SK-N-SH (cell line): ENCODE measurements around the gene PARD3. TPM values are rescaled to one million over a fixed set of nuclear protein-coding genes. Genes with fewer than 3 reads are reported as not detected.

Experiments used
- CTCF ChIA-PET: fragments of 300-600, 350-600 bp; formaldehyde crosslinking; extraction: SDS; loops from one replicate; lab custom pipeline; 2021; lab: Yijun Ruan, JAX
- POLR2A ChIA-PET: fragments of 350-600 bp; sonication (Branson Sonifier 250); formaldehyde crosslinking; extraction: SDS; loops from one replicate; lab custom pipeline; 2020; ENCODE audit warnings: antibody characterized with exemption, inconsistent platforms; lab: Yijun Ruan, JAX
- DNase-seq: peaks from one replicate; pipeline ENCODE4 v3.0.0; 2012
- H2AFZ ChIP-seq: fragments of 200-600 bp; sonication (generic); 2 replicates; pipeline ENCODE4 v1.8.1; 2016; ENCODE audit warnings: antibody characterized with exemption, mild to moderate bottlenecking, low read depth
- H3F3A ChIP-seq: fragments of 200-600 bp; sonication (generic); replicated peaks from 2 replicates; pipeline ENCODE3; 2016; ENCODE audit warnings: antibody characterized with exemption, mild to moderate bottlenecking; ENCODE audit not compliant: insufficient read depth
- H3K27ac ChIP-seq, 2 experiments: fragments of 200-500 bp in 1 of 2; fragments of 200-600 bp in 1 of 2; sonication (Bioruptor generic) in 1 of 2; sonication (generic), shearing (Covaris generic) in 1 of 2; 2 replicates each; pipeline versions ENCODE4 v1.5.1 to v1.6.1; 2014 to 2016; ENCODE audit warnings: low read depth in 2 of 2, inconsistent platforms in 1 of 2, low read length in 1 of 2, mild to moderate bottlenecking in 1 of 2, mixed read lengths in 1 of 2
- H3K27me3 ChIP-seq: fragments of 200-600 bp; sonication (generic), shearing (Covaris generic); 2 replicates; pipeline ENCODE4 v1.6.1; 2016; ENCODE audit warnings: mixed run types; ENCODE audit not compliant: insufficient read depth
- H3K36me3 ChIP-seq, 2 experiments: fragments of 200-500 bp in 1 of 2; fragments of 200-600 bp in 1 of 2; sonication (Bioruptor generic) in 1 of 2; sonication (generic) in 1 of 2; replicated peaks in 1 of 2; 2 replicates each; pipeline versions ENCODE3 to v1.5.1; 2014 to 2016; ENCODE audit warnings: low read length in 1 of 2, mild to moderate bottlenecking in 1 of 2; ENCODE audit not compliant: insufficient read depth in 2 of 2, control insufficient read depth in 1 of 2
- H3K4me1 ChIP-seq, 2 experiments: fragments of 200-500 bp in 1 of 2; fragments of 200-600 bp in 1 of 2; sonication (Bioruptor generic) in 1 of 2; sonication (generic), shearing (Covaris generic) in 1 of 2; 2 replicates each; pipeline versions ENCODE4 v1.5.1 to v1.6.1; 2014 to 2016; ENCODE audit warnings: low read depth in 1 of 2, low read length in 1 of 2, mixed run types in 1 of 2; ENCODE audit not compliant: insufficient read depth in 2 of 2, control insufficient read depth in 1 of 2
- H3K4me2 ChIP-seq: fragments of 200-600 bp; sonication (generic), shearing (Covaris generic); 2 replicates; pipeline ENCODE4 v1.6.1; 2017; ENCODE audit warnings: mixed run types
- H3K4me3 ChIP-seq, 2 experiments: fragments of 200-500 bp in 1 of 2; fragments of 200-600 bp in 1 of 2; sonication (Bioruptor generic) in 1 of 2; sonication (generic), shearing (Covaris generic) in 1 of 2; 2 replicates each; pipeline versions ENCODE4 v1.5.1 to v1.8.1; 2014 to 2016; ENCODE audit warnings: low read depth in 2 of 2, inconsistent platforms in 1 of 2, low read length in 1 of 2, mild to moderate bottlenecking in 1 of 2, mixed read lengths in 1 of 2, moderate library complexity in 1 of 2
- H3K79me2 ChIP-seq: fragments of 200-600 bp; sonication (generic); 2 replicates; pipeline ENCODE4 v1.8.1; 2017; ENCODE audit warnings: mild to moderate bottlenecking; ENCODE audit not compliant: insufficient read depth
- H3K9ac ChIP-seq: fragments of 200-600 bp; sonication (generic); 2 replicates; pipeline ENCODE4 v1.6.1; 2017; ENCODE audit warnings: mixed run types
- H3K9me2 ChIP-seq: fragments of 200-600 bp; sonication (generic); 2 replicates; pipeline ENCODE4 v1.6.1; 2017; ENCODE audit warnings: mixed run types
- H3K9me3 ChIP-seq: fragments of 200-600 bp; sonication (generic); 2 replicates; pipeline ENCODE4 v1.6.1; 2017; ENCODE audit warnings: mixed run types, mild to moderate bottlenecking, moderate library complexity
- H4K20me1 ChIP-seq: fragments of 200-600 bp; sonication (generic); 2 replicates; pipeline ENCODE4 v1.6.1; 2017; ENCODE audit warnings: mild to moderate bottlenecking, mixed run types; ENCODE audit not compliant: insufficient read depth
- CHD2 ChIP-seq: fragments of 150-350 bp; IDR thresholded peaks from 2 replicates; pipeline ENCODE4 v1.6.1; 2018; ENCODE audit warnings: low read length; ENCODE audit not compliant: partially characterized antibody
- CTCF ChIP-seq: fragments of 200-600 bp; sonication (generic); IDR thresholded peaks from 2 replicates; pipeline ENCODE4 v1.6.1; 2017; ENCODE audit warnings: antibody characterized with exemption, mild to moderate bottlenecking, moderate library complexity
- ELF1 ChIP-seq: IDR thresholded peaks from 2 replicates; pipeline ENCODE4 v1.4.0; 2012
- EP300 ChIP-seq, 2 experiments: IDR thresholded peaks; 2 replicates each; pipeline versions ENCODE4 v1.4.0 to v1.6.1; 2012; ENCODE audit warnings: borderline replicate concordance in 1 of 2, low read depth in 1 of 2, low read length in 1 of 2
- FOXM1 ChIP-seq: IDR thresholded peaks from 2 replicates; pipeline ENCODE4 v1.4.0; 2012; ENCODE audit warnings: low read depth, mild to moderate bottlenecking
- GABPA ChIP-seq: IDR thresholded peaks from 2 replicates; pipeline ENCODE4 v1.4.0; 2012; ENCODE audit warnings: low read depth, mild to moderate bottlenecking
- GATA2 ChIP-seq: sonication (generic); formaldehyde crosslinking; IDR thresholded peaks from 2 replicates; pipeline ENCODE4 v1.5.0; 2020; ENCODE audit warnings: mild to moderate bottlenecking, missing genetic modification reagents
- MAX ChIP-seq: IDR thresholded peaks from 2 replicates; pipeline ENCODE4 v1.4.0; 2012; ENCODE audit warnings: low read depth
- MXI1 ChIP-seq: IDR thresholded peaks from 2 replicates; pipeline ENCODE4 v1.6.1; 2012; ENCODE audit warnings: mild to moderate bottlenecking, low read depth, low read length, improper control_type of control experiment
- NFIC ChIP-seq: IDR thresholded peaks from 2 replicates; pipeline ENCODE4 v1.4.0; 2012; ENCODE audit warnings: borderline replicate concordance
- NRF1 ChIP-seq: IDR thresholded peaks from 2 replicates; pipeline ENCODE4 v1.6.1; 2012; ENCODE audit warnings: low read depth, mild to moderate bottlenecking, low read length
- RCOR1 ChIP-seq: fragments of 150-350 bp; IDR thresholded peaks from 2 replicates; pipeline ENCODE4 v1.6.1; 2017; ENCODE audit warnings: antibody characterized with exemption, low read length
- REST ChIP-seq: IDR thresholded peaks from 2 replicates; pipeline ENCODE4 v1.6.1; 2012; ENCODE audit warnings: mild to moderate bottlenecking, low read depth, low read length, moderate library complexity
- SMC3 ChIP-seq: IDR thresholded peaks from 2 replicates; pipeline ENCODE4 v1.6.1; 2012; ENCODE audit warnings: low read depth, low read length, improper control_type of control experiment
- TAF1 ChIP-seq: IDR thresholded peaks from 2 replicates; pipeline ENCODE4 v1.6.1; 2012; ENCODE audit warnings: low read depth, mild to moderate bottlenecking, low read length, moderate library complexity, borderline replicate concordance
- TCF12 ChIP-seq: IDR thresholded peaks from 2 replicates; pipeline ENCODE4 v1.4.0; 2012
- TEAD4 ChIP-seq: IDR thresholded peaks from 2 replicates; pipeline ENCODE4 v1.4.0; 2012; ENCODE audit warnings: mild to moderate bottlenecking, borderline replicate concordance; ENCODE audit not compliant: insufficient read depth
- USF2 ChIP-seq: fragments of 150-350 bp; IDR thresholded peaks from 2 replicates; pipeline ENCODE4 v1.6.1; 2017; ENCODE audit warnings: antibody characterized with exemption, low read length, low read depth, borderline replicate concordance
- WGBS: methylation state at CpG from one replicate; pipeline ENCODE4 v1.1.6; 2017; ENCODE audit warnings: low lambda C conversion rate; 5-methylcytosine and 5-hydroxymethylcytosine counted together
- polyA plus RNA-seq, 3 experiments: library from polyadenylated mRNA; depleted of rRNA; stranded (reverse); fragments of >200 nt; gene quantifications; 2 replicates each; pipeline ENCODE4 v1.2.3, GENCODE V29; 2012
- TF ChIP-seq, protein P1 (sequence below): IDR thresholded peaks from 2 replicates; pipeline ENCODE4 v1.4.0; 2012; ENCODE audit warnings: low read depth, borderline replicate concordance

Gene PARD3
- polyA plus RNA-seq, 1 of the 3 experiments (the other 2 are of a cell fraction): 29.4 TPM

GRCh38 chr10:34240039-34240438 lies 575.1 kb downstream of the PARD3 start:
- no peaks in the 10 kb centered on the region for H3K9me3 ChIP-seq
- POLR2A ChIA-PET: no interaction called here

More at GRCh38 chr10:34240039-34240438, 575.1 kb downstream of the PARD3 start:
- H3K27me3 ChIP-seq: no peaks in the 10 kb centered on the region
- TF ChIP-seq CTCF: no peak
- TF ChIP-seq CHD2: no peak
- no peak for TF ChIP-seq NFIC
- TF ChIP-seq, protein P1, sequence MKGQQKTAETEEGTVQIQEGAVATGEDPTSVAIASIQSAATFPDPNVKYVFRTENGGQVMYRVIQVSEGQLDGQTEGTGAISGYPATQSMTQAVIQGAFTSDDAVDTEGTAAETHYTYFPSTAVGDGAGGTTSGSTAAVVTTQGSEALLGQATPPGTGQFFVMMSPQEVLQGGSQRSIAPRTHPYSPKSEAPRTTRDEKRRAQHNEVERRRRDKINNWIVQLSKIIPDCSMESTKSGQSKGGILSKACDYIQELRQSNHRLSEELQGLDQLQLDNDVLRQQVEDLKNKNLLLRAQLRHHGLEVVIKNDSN: no peak
- TF ChIP-seq TCF12: no peak
- no peak for TF ChIP-seq NRF1
- no peak for TF ChIP-seq EP300 (IDR thresholded peaks at IDR 0.05; ENCODE audit: borderline replicate concordance in 1 of 2, low read depth in 1 of 2, low read length in 1 of 2)
- TF ChIP-seq GATA2: no peak
- no peak for TF ChIP-seq REST
- no peak for TF ChIP-seq GABPA
- no peak for TF ChIP-seq MAX
- TF ChIP-seq SMC3: no peak
- TF ChIP-seq FOXM1: no peak
- no peak for TF ChIP-seq TAF1
- no peak for TF ChIP-seq TEAD4
- no peak for TF ChIP-seq RCOR1
- TF ChIP-seq MXI1: no peak
- TF ChIP-seq USF2: no peak
- no peak for TF ChIP-seq ELF1
- no peaks in the 10 kb centered on the region for H3F3A ChIP-seq
- H2AFZ ChIP-seq: no peak overlapping the region
- H3K4me1 ChIP-seq: peaks cover 0 to 5% of the 10 kb centered on the region in 2 experiments; a peak in 2 of 4 replicates
- H3K9ac ChIP-seq: no peak overlapping the region
- H3K4me2 ChIP-seq: no peak overlapping the region
- DNase-seq: no peak
- H4K20me1 ChIP-seq: no peaks in the 10 kb centered on the region
- no peaks in the 10 kb centered on the region for H3K9me2 ChIP-seq
- H3K27ac ChIP-seq: no peak overlapping the region
- CTCF ChIA-PET: interaction anchor here (2.4 kb wide), 1 partner anchor 398 kb away, joined by 11 read pairs; no protein-coding TSS in a partner anchor
- 94% methylated on average over 7 of the region's 7 CpGs for whole genome bisulfite sequencing
- H3K79me2 ChIP-seq: no peaks in the 10 kb centered on the region
- H3K4me3 ChIP-seq: no peak overlapping the region
- no peaks in the 10 kb centered on the region for H3K36me3 ChIP-seq
